Osteoblast (primary cell): ENCODE results near the gene MATK. TPM values are rescaled to one million over a fixed set of nuclear protein-coding genes. Genes with fewer than 3 reads are reported as not detected.
A peak's percentile ranks its signal among the peaks of the same experiment; 100 is the strongest.

Source experiments
- DNase-seq: peaks from one replicate; pipeline ENCODE4 v3.0.0; 2011; ENCODE audit warnings: low spot score, mixed read lengths; ENCODE audit not compliant: insufficient read length; ENCODE audit errors: missing footprints
- H2AFZ ChIP-seq: 2 replicates; pipeline ENCODE4 v1.6.0; 2011; ENCODE audit warnings: mild to moderate bottlenecking, low read length
- H3K27ac ChIP-seq: 2 replicates; pipeline ENCODE4 v1.5.1; 2011; ENCODE audit warnings: mild to moderate bottlenecking, low read depth, low read length, moderate library complexity
- H3K27me3 ChIP-seq: 2 replicates; pipeline ENCODE4 v1.6.0; 2012; ENCODE audit warnings: mild to moderate bottlenecking, control low read depth, inconsistent platforms, low read length, moderate library complexity; ENCODE audit not compliant: insufficient read depth
- H3K36me3 ChIP-seq: 2 replicates; pipeline ENCODE4 v1.5.1; 2011; ENCODE audit warnings: mild to moderate bottlenecking, low read length, control low read depth, moderate library complexity; ENCODE audit not compliant: insufficient read depth
- H3K4me1 ChIP-seq: 2 replicates; pipeline ENCODE4 v1.5.1; 2011; ENCODE audit warnings: mild to moderate bottlenecking, low read length, control low read depth, moderate library complexity; ENCODE audit not compliant: insufficient read depth
- H3K4me2 ChIP-seq: 2 replicates; pipeline ENCODE4 v1.6.0; 2011; ENCODE audit warnings: mild to moderate bottlenecking, low read length; ENCODE audit not compliant: insufficient read depth
- H3K4me3 ChIP-seq: fragments of 200-600 bp; sonication (generic); 3 replicates; pipeline ENCODE4 v1.5.1; 2012; ENCODE audit warnings: mild to moderate bottlenecking, low read length, inconsistent platforms; ENCODE audit not compliant: insufficient read depth
- H3K79me2 ChIP-seq: 2 replicates; pipeline ENCODE4 v1.6.0; 2012; ENCODE audit warnings: mild to moderate bottlenecking, low read length, control low read depth, inconsistent platforms; ENCODE audit not compliant: insufficient read depth
- H3K9me3 ChIP-seq: 2 replicates; pipeline ENCODE4 v1.5.1; 2011; ENCODE audit warnings: low read depth, low read length, control low read depth
- H4K20me1 ChIP-seq: 2 replicates; pipeline ENCODE4 v1.6.0; 2012; ENCODE audit warnings: mild to moderate bottlenecking, low read length, control low read depth; ENCODE audit not compliant: insufficient read depth
- total RNA-seq: library from RNA; depleted of rRNA; stranded (reverse); fragments of >200 nt; gene quantifications from 2 replicates; pipeline ENCODE4 v1.2.3, GENCODE V29; 2012
- TF ChIP-seq, protein P1 (sequence below): IDR thresholded peaks from 2 replicates; pipeline ENCODE4 v1.5.1; 2011; ENCODE audit warnings: mild to moderate bottlenecking, low read depth, low read length, moderate library complexity; ENCODE audit errors: extremely low read depth

The MATK gene
- total RNA-seq, 1 donor: not detected

DNA sequence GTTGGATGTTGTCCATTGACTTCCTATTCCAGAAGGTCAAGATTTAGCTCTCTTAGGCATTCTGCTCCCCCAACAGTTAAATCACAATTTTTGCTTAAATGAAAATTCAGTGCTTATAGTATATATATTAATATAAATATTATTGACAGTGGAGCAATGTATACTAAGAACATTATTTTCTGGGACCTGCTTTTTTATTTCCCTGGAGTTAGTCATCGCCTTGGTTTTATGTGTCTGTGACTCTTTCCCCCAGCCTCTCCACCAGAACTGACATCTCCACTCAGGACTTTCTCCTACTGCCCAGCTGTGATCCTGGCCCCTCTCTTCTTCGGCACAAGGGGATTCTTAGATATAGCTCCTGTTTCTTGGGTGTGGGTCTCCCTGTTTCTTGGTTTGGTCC, 10.2 kb upstream of the MATK start:
- Histone ChIP-seq H3K36me3 (no peaks in the 10 kb centered on the region), H2AFZ (no peak overlapping the region), H3K4me2 (no peak overlapping the region), H3K4me3 (no peak overlapping the region), H3K27ac (no peak overlapping the region), H3K79me2 (no peaks in the 10 kb centered on the region), H3K9me3 (no peaks in the 10 kb centered on the region), H3K27me3 (peaks cover 14% of the 10 kb centered on the region), H4K20me1 (no peaks in the 10 kb centered on the region), H3K4me1 (no peaks in the 10 kb centered on the region)
- TF ChIP-seq, protein P1, sequence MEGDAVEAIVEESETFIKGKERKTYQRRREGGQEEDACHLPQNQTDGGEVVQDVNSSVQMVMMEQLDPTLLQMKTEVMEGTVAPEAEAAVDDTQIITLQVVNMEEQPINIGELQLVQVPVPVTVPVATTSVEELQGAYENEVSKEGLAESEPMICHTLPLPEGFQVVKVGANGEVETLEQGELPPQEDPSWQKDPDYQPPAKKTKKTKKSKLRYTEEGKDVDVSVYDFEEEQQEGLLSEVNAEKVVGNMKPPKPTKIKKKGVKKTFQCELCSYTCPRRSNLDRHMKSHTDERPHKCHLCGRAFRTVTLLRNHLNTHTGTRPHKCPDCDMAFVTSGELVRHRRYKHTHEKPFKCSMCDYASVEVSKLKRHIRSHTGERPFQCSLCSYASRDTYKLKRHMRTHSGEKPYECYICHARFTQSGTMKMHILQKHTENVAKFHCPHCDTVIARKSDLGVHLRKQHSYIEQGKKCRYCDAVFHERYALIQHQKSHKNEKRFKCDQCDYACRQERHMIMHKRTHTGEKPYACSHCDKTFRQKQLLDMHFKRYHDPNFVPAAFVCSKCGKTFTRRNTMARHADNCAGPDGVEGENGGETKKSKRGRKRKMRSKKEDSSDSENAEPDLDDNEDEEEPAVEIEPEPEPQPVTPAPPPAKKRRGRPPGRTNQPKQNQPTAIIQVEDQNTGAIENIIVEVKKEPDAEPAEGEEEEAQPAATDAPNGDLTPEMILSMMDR: no peak
- peak; percentile 9 for DNase-seq

- no peaks in the 10 kb centered on the region for H3K9me3 ChIP-seq
Measured at GRCh38 chr19:3793799-3794198, 7.6 kb upstream of the MATK start.

GRCh38 chr19:3792114-3792513, 5.9 kb upstream of the MATK start:
- no peaks in the 10 kb centered on the region for H3K79me2 ChIP-seq
- no peak overlapping the region for H2AFZ ChIP-seq
- TF ChIP-seq, protein P1: no peak
- no peaks in the 10 kb centered on the region for H3K36me3 ChIP-seq
- no peak overlapping the region for H3K4me3 ChIP-seq
- H3K4me2 ChIP-seq: no peak overlapping the region
- H3K27me3 ChIP-seq: no peaks in the 10 kb centered on the region
- H3K9me3 ChIP-seq: no peaks in the 10 kb centered on the region
- no peaks in the 10 kb centered on the region for H4K20me1 ChIP-seq
- DNase-seq: no peak
- H3K4me1 ChIP-seq: no peaks in the 10 kb centered on the region
- no peak overlapping the region for H3K27ac ChIP-seq

More at GRCh38 chr19:3793799-3794198, 7.6 kb upstream of the MATK start:
- Histone ChIP-seq H3K27me3 (no peaks in the 10 kb centered on the region), H3K4me1 (no peaks in the 10 kb centered on the region), H3K4me2 (no peak overlapping the region), H3K36me3 (no peaks in the 10 kb centered on the region), H3K79me2 (no peaks in the 10 kb centered on the region), H3K27ac (no peak overlapping the region), H2AFZ (no peak overlapping the region), H3K4me3 (no peak overlapping the region), H4K20me1 (no peaks in the 10 kb centered on the region)
- DNase-seq: peak; percentile 44
- TF ChIP-seq, protein P1: no peak

DNA sequence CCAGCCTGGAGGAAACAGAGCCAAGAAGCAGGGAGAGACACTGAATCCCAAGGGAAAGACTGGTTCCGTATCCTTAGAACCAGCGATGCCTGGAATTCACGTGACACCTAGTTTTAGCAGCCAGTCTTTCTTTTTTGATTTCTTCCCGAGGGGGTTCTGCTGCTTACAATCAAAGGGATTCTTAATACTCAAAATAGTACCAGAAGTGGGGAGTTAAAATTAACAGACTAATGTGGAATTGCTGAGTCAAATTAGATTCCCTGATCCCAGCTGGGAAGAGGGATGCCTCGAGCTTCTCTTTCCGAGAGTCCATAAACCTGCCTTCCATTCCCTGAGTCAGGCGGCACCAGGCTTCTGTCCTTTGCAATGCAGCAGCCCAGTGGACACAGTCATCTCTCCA, 4.8 kb upstream of the MATK start:
- H3K4me2 ChIP-seq: no peak overlapping the region
- H3K4me3 ChIP-seq: no peak overlapping the region
- no peak overlapping the region for H3K27ac ChIP-seq
- H3K36me3 ChIP-seq: no peaks in the 10 kb centered on the region
- DNase-seq: peak; percentile 5
- no peak overlapping the region for H2AFZ ChIP-seq
- no peaks in the 10 kb centered on the region for H4K20me1 ChIP-seq
- TF ChIP-seq, protein P1: no peak
- H3K4me1 ChIP-seq: no peaks in the 10 kb centered on the region
- H3K79me2 ChIP-seq: no peaks in the 10 kb centered on the region
- no peaks in the 10 kb centered on the region for H3K9me3 ChIP-seq
- H3K27me3 ChIP-seq: peaks cover 4% of the 10 kb centered on the region
